H1 (cell line): ENCODE results near the gene SEMA6A. TPM values are rescaled to one million over a fixed set of nuclear protein-coding genes. Genes with fewer than 3 reads are reported as not detected.
A peak's percentile ranks its signal among the peaks of the same experiment; 100 is the strongest.

Source experiments
- CTCF ChIA-PET: fragments of 300-600 bp; sonication (Branson Sonifier 250); formaldehyde crosslinking; loops from one replicate; lab custom pipeline; 2021; ENCODE audit not compliant: partially characterized antibody; lab: Charles Lee
- POLR2A ChIA-PET: fragments of 300-600 bp; sonication (Branson Sonifier 250); formaldehyde crosslinking; loops from one replicate; lab custom pipeline; 2021; ENCODE audit warnings: inconsistent platforms; ENCODE audit not compliant: partially characterized antibody; lab: Charles Lee
- DNase-seq, 2 experiments: peaks; one replicate each; pipeline versions ENCODE4 v3.0.0 to v3.0.0-alpha.2; 2010 to 2022; ENCODE audit warnings: low spot score in 2 of 2, low read depth in 1 of 2, mixed read lengths in 1 of 2
- FAIRE-seq: peaks from 2 replicates; lab custom pipeline; 2011; peaks lifted over from hg19 to GRCh38; lab: Jason Lieb, UNC
- H2AFZ ChIP-seq: 2 replicates; pipeline ENCODE4 v1.8.1; 2012; ENCODE audit warnings: low read length, inconsistent platforms
- H2AK5ac ChIP-seq: 2 replicates; pipeline ENCODE4 v1.6.1; 2013; ENCODE audit warnings: low read depth, low read length
- H2BK120ac ChIP-seq: replicated peaks from 2 replicates; pipeline ENCODE3; 2013; ENCODE audit warnings: low read depth, low read length, inconsistent platforms
- H2BK12ac ChIP-seq: 2 replicates; pipeline ENCODE4 v1.6.1; 2013; ENCODE audit warnings: low read depth, low read length
- H2BK15ac ChIP-seq: 2 replicates; pipeline ENCODE4 v1.6.1; 2013; ENCODE audit warnings: low read length
- H2BK20ac ChIP-seq: 2 replicates; pipeline ENCODE4 v1.6.1; 2013; ENCODE audit warnings: low read length
- H2BK5ac ChIP-seq: 2 replicates; pipeline ENCODE4 v1.6.1; 2013; ENCODE audit warnings: low read depth, low read length
- H3K14ac ChIP-seq: 2 replicates; pipeline ENCODE4 v1.6.1; 2013; ENCODE audit warnings: inconsistent platforms; ENCODE audit not compliant: insufficient read length
- H3K18ac ChIP-seq: 2 replicates; pipeline ENCODE4 v1.6.1; 2013; ENCODE audit warnings: low read length; ENCODE audit errors: extremely low read depth
- H3K23ac ChIP-seq: 2 replicates; pipeline ENCODE4 v1.6.1; 2013; ENCODE audit warnings: inconsistent platforms; ENCODE audit not compliant: insufficient read length
- H3K23me2 ChIP-seq: 2 replicates; pipeline ENCODE4 v1.6.1; 2013; ENCODE audit warnings: low read depth, low read length
- H3K27ac ChIP-seq: 2 replicates; pipeline ENCODE4 v1.6.1; 2011; ENCODE audit warnings: low read depth, low read length, inconsistent platforms
- H3K27me3 ChIP-seq, 4 experiments: replicated peaks in 1 of 4; 1 replicate in 1 of 4; 2 replicates in 3 of 4; pipeline versions ENCODE4 v1.6.1 to v1.8.1; 2011 to 2013; ENCODE audit warnings: low read length in 3 of 4, mild to moderate bottlenecking in 3 of 4, inconsistent platforms in 2 of 4, mixed read lengths in 2 of 4, moderate library complexity in 1 of 4; ENCODE audit not compliant: control insufficient read depth in 3 of 4, insufficient read depth in 3 of 4; ENCODE audit errors: extremely low read depth in 1 of 4
- H3K36me3 ChIP-seq, 4 experiments: 2 replicates each; pipeline versions ENCODE4 v1.6.1 to v1.8.1; 2011 to 2013; ENCODE audit warnings: mild to moderate bottlenecking in 4 of 4, low read length in 3 of 4, moderate library complexity in 2 of 4, control low read depth in 1 of 4, inconsistent platforms in 1 of 4; ENCODE audit not compliant: insufficient read depth in 4 of 4, control insufficient read depth in 2 of 4
- H3K4ac ChIP-seq: replicated peaks from 2 replicates; pipeline ENCODE3; 2013; ENCODE audit warnings: low read length, low read depth, mixed read lengths, inconsistent platforms; ENCODE audit not compliant: insufficient read length
- H3K4me1 ChIP-seq, 4 experiments: replicated peaks in 1 of 4; 1 replicate in 1 of 4; 2 replicates in 3 of 4; pipeline versions ENCODE4 v1.6.1 to v1.8.1; 2011 to 2013; ENCODE audit warnings: low read length in 3 of 4, inconsistent platforms in 2 of 4, mixed read lengths in 1 of 4; ENCODE audit not compliant: insufficient read depth in 4 of 4, control insufficient read depth in 3 of 4
- H3K4me2 ChIP-seq, 2 experiments: 2 replicates each; pipeline versions ENCODE4 v1.6.1 to v1.8.1; 2011 to 2013; ENCODE audit warnings: low read depth in 2 of 2, low read length in 2 of 2, control low read depth in 1 of 2, inconsistent platforms in 1 of 2, mild to moderate bottlenecking in 1 of 2; ENCODE audit not compliant: insufficient read depth in 1 of 2
- H3K4me3 ChIP-seq, 4 experiments: fragments of 200-600, 300-600 bp in 1 of 4; sonication (generic), shearing (Covaris generic), sonication (Bioruptor Twin) in 1 of 4; 2 replicates each; pipeline versions ENCODE4 v1.5.1 to v1.8.1; 2011 to 2016; ENCODE audit warnings: low read length in 4 of 4, low read depth in 3 of 4, control low read depth in 2 of 4, inconsistent platforms in 2 of 4, mild to moderate bottlenecking in 2 of 4, mixed read lengths in 1 of 4, moderate library complexity in 1 of 4; ENCODE audit not compliant: insufficient read depth in 2 of 4; ENCODE audit errors: extremely low read depth in 1 of 4
- H3K56ac ChIP-seq: replicated peaks from 2 replicates; pipeline ENCODE3; 2013; ENCODE audit warnings: low read depth, mild to moderate bottlenecking, mixed read lengths, low read length, inconsistent platforms; ENCODE audit not compliant: insufficient read length
- H3K79me1 ChIP-seq: 2 replicates; pipeline ENCODE4 v1.6.1; 2013; ENCODE audit warnings: low read depth, low read length, control low read depth
- H3K79me2 ChIP-seq, 2 experiments: 2 replicates each; pipeline versions ENCODE4 v1.6.1 to v1.8.1; 2012 to 2013; ENCODE audit warnings: low read length in 2 of 2, mild to moderate bottlenecking in 2 of 2, inconsistent platforms in 1 of 2; ENCODE audit not compliant: insufficient read depth in 2 of 2, control insufficient read depth in 1 of 2
- H3K9ac ChIP-seq, 4 experiments: replicated peaks in 1 of 4; 1 replicate in 1 of 4; 2 replicates in 3 of 4; pipeline versions ENCODE4 v1.6.1 to v1.8.1; 2011 to 2013; ENCODE audit warnings: low read depth in 3 of 4, low read length in 3 of 4, control low read depth in 2 of 4, mild to moderate bottlenecking in 2 of 4, moderate library complexity in 2 of 4, inconsistent platforms in 1 of 4; ENCODE audit errors: extremely low read depth in 1 of 4
- H3K9me3 ChIP-seq, 2 experiments: 2 replicates each; pipeline versions ENCODE4 v1.6.1 to v1.8.1; 2012 to 2013; ENCODE audit warnings: mild to moderate bottlenecking in 2 of 2, moderate library complexity in 2 of 2, control low read depth in 1 of 2, inconsistent platforms in 1 of 2, low read depth in 1 of 2, low read length in 1 of 2, mixed read lengths in 1 of 2; ENCODE audit not compliant: insufficient read depth in 2 of 2
- H4K20me1 ChIP-seq, 2 experiments: replicated peaks in 1 of 2; 2 replicates each; pipeline versions ENCODE3 to v1.8.1; 2011 to 2013; ENCODE audit warnings: inconsistent platforms in 2 of 2, low read length in 2 of 2, mild to moderate bottlenecking in 1 of 2; ENCODE audit not compliant: insufficient read depth in 2 of 2, control insufficient read depth in 1 of 2
- H4K5ac ChIP-seq: 2 replicates; pipeline ENCODE4 v1.6.1; 2013; ENCODE audit warnings: low read length, low read depth, mixed read lengths, inconsistent platforms; ENCODE audit not compliant: insufficient read length
- H4K8ac ChIP-seq: 2 replicates; pipeline ENCODE4 v1.8.0; 2013; ENCODE audit warnings: mild to moderate bottlenecking, moderate library complexity, low read length, inconsistent platforms; ENCODE audit not compliant: insufficient read depth; ENCODE audit errors: extremely low read depth
- H4K91ac ChIP-seq: replicated peaks from 2 replicates; pipeline ENCODE3; 2013; ENCODE audit warnings: low read length, mixed read lengths, inconsistent platforms; ENCODE audit not compliant: insufficient read length
- CTCF ChIP-seq, 3 experiments: IDR thresholded peaks; 1 replicate in 2 of 3; 2 replicates in 1 of 3; pipeline versions ENCODE4 v1.5.1 to v1.6.1; 2011; ENCODE audit warnings: low read length in 3 of 3, mild to moderate bottlenecking in 3 of 3, inconsistent platforms in 2 of 3, low read depth in 1 of 3, moderate library complexity in 1 of 3; ENCODE audit not compliant: insufficient read depth in 1 of 3; ENCODE audit errors: control extremely low read depth in 1 of 3
- E2F6 ChIP-seq: IDR thresholded peaks from 2 replicates; pipeline ENCODE4 v1.6.1; 2012; ENCODE audit warnings: inconsistent platforms
- EP300 ChIP-seq, 2 experiments: IDR thresholded peaks; 1 replicate in 1 of 2; 2 replicates in 1 of 2; pipeline ENCODE4 v1.6.1; 2011 to 2012; ENCODE audit warnings: low read depth in 2 of 2, low read length in 2 of 2, mild to moderate bottlenecking in 2 of 2, borderline replicate concordance in 1 of 2, inconsistent platforms in 1 of 2, moderate library complexity in 1 of 2
- MAX ChIP-seq: IDR thresholded peaks from 2 replicates; pipeline ENCODE4 v1.6.1; 2012; ENCODE audit warnings: inconsistent platforms
- NRF1 ChIP-seq: IDR thresholded peaks from 2 replicates; pipeline ENCODE4 v1.6.1; 2011; ENCODE audit warnings: mild to moderate bottlenecking, low read depth, low read length, improper control_type of control experiment
- SP2 ChIP-seq: IDR thresholded peaks from 2 replicates; pipeline ENCODE4 v1.6.1; 2012; ENCODE audit warnings: mild to moderate bottlenecking, low read length, inconsistent platforms
- TAF1 ChIP-seq: IDR thresholded peaks from 2 replicates; pipeline ENCODE4 v1.6.1; 2011; ENCODE audit warnings: mild to moderate bottlenecking, low read depth, low read length
- ZNF274 ChIP-seq: IDR thresholded peaks from 2 replicates; pipeline ENCODE4 v1.7.0; 2012; ENCODE audit warnings: low read length, borderline replicate concordance; ENCODE audit errors: extremely low read depth
- WGBS, 2 experiments: shearing (Covaris generic) in 1 of 2; methylation state at CpG; one replicate each; pipeline versions ENCODE4 v1.1.6 to v1.1.7; 2013 to 2015; ENCODE audit warnings: low lambda C conversion rate in 2 of 2, mixed read lengths in 2 of 2, inconsistent platforms in 1 of 2, low coverage in 1 of 2, missing lambda C conversion rate in 1 of 2; ENCODE audit not compliant: insufficient replicate concordance in 2 of 2, insufficient coverage in 1 of 2, insufficient read length in 1 of 2; ENCODE audit errors: extremely low coverage in 1 of 2, missing lambda C conversion rate in 1 of 2; 5-methylcytosine and 5-hydroxymethylcytosine counted together
- polyA plus RNA-seq, 7 experiments: library from polyadenylated mRNA; depleted of rRNA in 3 of 7; stranded (reverse) in 5 of 7; unstranded in 2 of 7; fragments of >200 nt in 5 of 7; fragments of 200-250 nt in 2 of 7; gene quantifications; 1 replicate in 5 of 7; 2 replicates in 1 of 7; 4 replicates in 1 of 7; pipeline versions ENCODE4 v1.2.1 to v1.2.3, GENCODE V29; 2011 to 2013; ENCODE audit warnings: missing spikeins in 2 of 7, mixed read lengths in 2 of 7
- total RNA-seq: library from RNA; stranded (reverse); fragmentation: NEBNext Ultra II Directional; extraction: Animal tissue kit (Norgen Biotek cat#: 25700); gene quantifications from 2 replicates; pipeline ENCODE4 v1.2.1, GENCODE V29; 2021

Gene SEMA6A
- total and polyA plus RNA-seq, 2 of the 8 experiments (the other 6 are each of a cell fraction or from before 2014, with no cell fraction given), result 78.3 to 277 TPM

- no peak overlapping the region for H3K14ac ChIP-seq
- H3K9ac ChIP-seq, result no peak overlapping the region
- H2BK12ac ChIP-seq, result no peak overlapping the region
- no peak overlapping the region for H3K27ac ChIP-seq
- no peak overlapping the region for H4K5ac ChIP-seq
- no peak overlapping the region for H2AK5ac ChIP-seq
- H3K79me1 ChIP-seq, result no peaks in the 10 kb centered on the region; the same call in 1 of the 2 replicates
- peaks cover 0 to 12% (median 0%) of the 10 kb centered on the region in 4 experiments; a peak in 1 of 8 replicates for H3K36me3 ChIP-seq
- FAIRE-seq (no peak), DNase-seq (no peak)
- no peak overlapping the region for H2AFZ ChIP-seq
- H4K20me1 ChIP-seq, result peaks cover 36 to 45% of the 10 kb centered on the region in 2 experiments
- H3K4me3 ChIP-seq, result no peak overlapping the region
- H3K18ac ChIP-seq, result no peak overlapping the region
- ChIA-PET CTCF (interaction anchor here (1.7 kb wide), 2 partner anchors 35 to 41 kb away, joined by 4 to 5 read pairs; no protein-coding TSS in a partner anchor), POLR2A (interaction anchor here (1.0 to 3.7 kb wide), 5 partner anchors 9 to 40 kb away, joined by 3 to 12 read pairs (median 3); no protein-coding TSS in a partner anchor)
- H3K4ac ChIP-seq, result no peak overlapping the region
- no peak overlapping the region for H3K56ac ChIP-seq
- no peaks in the 10 kb centered on the region for H3K9me3 ChIP-seq
- H3K23ac ChIP-seq, result no peak overlapping the region
- no peak overlapping the region for H4K91ac ChIP-seq
- H3K4me2 ChIP-seq, result peak overlapping the region in 1 of 2 experiments; percentile 40; a peak in 1 of 4 replicates
- H3K4me1 ChIP-seq, result peaks cover 3 to 28% (median 15%) of the 10 kb centered on the region in 4 experiments; a peak in 6 of 7 replicates
- no peaks in the 10 kb centered on the region for H3K27me3 ChIP-seq
- no peaks in the 10 kb centered on the region for H3K23me2 ChIP-seq
- H3K79me2 ChIP-seq, result peaks cover 83 to 99% of the 10 kb centered on the region in 2 experiments
- H2BK15ac ChIP-seq, result no peak overlapping the region
- H4K8ac ChIP-seq, result no peak overlapping the region
- no peak overlapping the region for H2BK20ac ChIP-seq
- H2BK120ac ChIP-seq, result no peak overlapping the region
- 89% methylated on average over 2 of the region's 2 CpGs; no CpG with 5 or more reads in 1 of the 2 experiments for WGBS, 2 experiments
- H2BK5ac ChIP-seq, result no peak overlapping the region
- no peak for TF ChIP-seq SP2
- no peak for TF ChIP-seq NRF1
- TF ChIP-seq TAF1, result no peak
- no peak for TF ChIP-seq ZNF274
- no peak for TF ChIP-seq EP300 (IDR thresholded peaks at IDR 0.05; ENCODE audit: borderline replicate concordance in 1 of 2, low read depth in 2 of 2, low read length in 2 of 2)
- no peak for TF ChIP-seq E2F6
- no peak for TF ChIP-seq MAX
- no peak for TF ChIP-seq CTCF (IDR thresholded peaks at IDR 0.05; ENCODE audit: control extremely low read depth in 1 of 3, insufficient read depth in 1 of 3, low read depth in 1 of 3, low read length in 3 of 3)
These were observed 39.5 kb downstream of the SEMA6A start for GRCh38 chr5:116534964-116535651.
